GM12878 (cell line): ENCODE measurements around the gene EPHA4. TPM values are rescaled to one million over a fixed set of nuclear protein-coding genes. Genes with fewer than 3 reads are reported as not detected.

Experiments
- ATAC-seq: fragments of 200-7000 bp; cut with Tn5 transposase; 3 replicates; pipeline ENCODE4 v1.9.1; 2020; ENCODE audit warnings: mild to moderate bottlenecking, moderate library complexity
- BruUV-seq: library from RNA; stranded (reverse); fragments of 400-500 nt; replicated peaks from 2 replicates; lab custom pipeline; 2021; lab: Mats Ljungman, UMichigan
- CTCF ChIA-PET: fragments of 300-600 bp; sonication (Branson Sonifier 250); formaldehyde crosslinking; extraction: SDS; loops from one replicate; lab custom pipeline; 2021; ENCODE audit warnings: inconsistent platforms; lab: Yijun Ruan, JAX
- POLR2A ChIA-PET: fragments of 350-600 bp; formaldehyde crosslinking; extraction: SDS; loops from one replicate; lab custom pipeline; 2021; ENCODE audit warnings: inconsistent platforms; lab: Charles Lee
- RAD21 ChIA-PET: fragments of 300-600 bp; sonication (Branson Sonifier 250); formaldehyde crosslinking; loops from one replicate; lab custom pipeline; 2023; ENCODE audit warnings: antibody characterized with exemption; ENCODE audit not compliant: unreplicated experiment; lab: Charles Lee
- SMC1A ChIA-PET: fragments of 300-600 bp; sonication (Branson Sonifier 250); formaldehyde crosslinking; loops from one replicate; lab custom pipeline; 2023; ENCODE audit not compliant: unreplicated experiment, uncharacterized antibody; lab: Charles Lee
- DNase-seq: peaks from one replicate; pipeline ENCODE4 v3.0.0-alpha.2; 2011; ENCODE audit warnings: low read depth, low spot score
- FAIRE-seq: peaks from 3 replicates; lab custom pipeline; 2011; peaks lifted over from hg19 to GRCh38; lab: Jason Lieb, UNC
- H2AFZ ChIP-seq: 2 replicates; pipeline ENCODE4 v1.6.0; 2011; ENCODE audit warnings: low read depth, low read length, control low read depth; ENCODE audit not compliant: control insufficient read depth
- H3K27ac ChIP-seq: 2 replicates; pipeline ENCODE4 v1.5.1; 2011; ENCODE audit warnings: control low read depth; ENCODE audit not compliant: control insufficient read depth, insufficient read depth
- H3K27me3 ChIP-seq, 2 experiments: replicated peaks in 1 of 2; 2 replicates each; pipeline versions ENCODE4 v1.6.0 to v1.6.1; 2011; ENCODE audit warnings: low read length in 1 of 2; ENCODE audit not compliant: control insufficient read depth in 2 of 2, insufficient read depth in 2 of 2
- H3K36me3 ChIP-seq, 2 experiments: 2 replicates each; pipeline ENCODE4 v1.5.1; 2011; ENCODE audit warnings: low read length in 1 of 2; ENCODE audit not compliant: control insufficient read depth in 2 of 2, insufficient read depth in 2 of 2
- H3K4me1 ChIP-seq: 2 replicates; pipeline ENCODE4 v1.6.1; 2011; ENCODE audit warnings: mild to moderate bottlenecking, low read length, moderate library complexity, mixed read lengths; ENCODE audit not compliant: control insufficient read depth, insufficient read depth
- H3K4me2 ChIP-seq: 2 replicates; pipeline ENCODE4 v1.6.0; 2011; ENCODE audit warnings: control low read depth; ENCODE audit not compliant: control insufficient read depth, insufficient read depth
- H3K4me3 ChIP-seq: fragments of 200-600 bp; sonication (generic); 2 replicates; pipeline ENCODE4 v1.5.1; 2016
- H3K79me2 ChIP-seq: 2 replicates; pipeline ENCODE4 v1.6.0; 2011; ENCODE audit warnings: low read length; ENCODE audit not compliant: control insufficient read depth, insufficient read depth
- H3K9ac ChIP-seq: 2 replicates; pipeline ENCODE4 v1.8.0; 2011; ENCODE audit warnings: low read length, control low read depth, mixed read lengths; ENCODE audit not compliant: control insufficient read depth, insufficient read depth
- H3K9me3 ChIP-seq: replicated peaks from 3 replicates; pipeline ENCODE4 v1.5.1; 2011; ENCODE audit warnings: mild to moderate bottlenecking, low read length; ENCODE audit not compliant: control insufficient read depth, insufficient read depth
- H4K20me1 ChIP-seq: 2 replicates; pipeline ENCODE4 v1.6.0; 2011; ENCODE audit not compliant: control insufficient read depth, insufficient read depth
- ATF7 ChIP-seq: fragments of 450-650 bp; IDR thresholded peaks from 2 replicates; pipeline ENCODE4 v1.6.1; 2016; ENCODE audit warnings: low read depth, mild to moderate bottlenecking
- SPI1 ChIP-seq: IDR thresholded peaks from 2 replicates; pipeline ENCODE4 v1.6.1; 2011; ENCODE audit warnings: low read depth, mild to moderate bottlenecking, low read length, moderate library complexity, borderline replicate concordance; ENCODE audit not compliant: insufficient read depth
- ZBTB11 ChIP-seq: fragments of 450-650 bp; formaldehyde crosslinking; IDR thresholded peaks from 2 replicates; pipeline ENCODE4 v1.5.0; 2022; ENCODE audit warnings: mild to moderate bottlenecking, missing genetic modification characterization
- WGBS: methylation state at CpG from one replicate; pipeline ENCODE4 v1.1.6; 2016; ENCODE audit warnings: low lambda C conversion rate; ENCODE audit not compliant: insufficient replicate concordance, insufficient coverage; ENCODE audit errors: missing lambda C conversion rate; 5-methylcytosine and 5-hydroxymethylcytosine counted together
- in situ Hi-C: fragments of 300-500 bp; cut with MboI; formaldehyde crosslinking; loops from 9 replicates; pipeline ENCODE4 v1.14.3; 2018; ENCODE audit warnings: mixed read lengths
- intact Hi-C: fragments of 100-400 bp; cut with micrococcal nuclease; formaldehyde crosslinking; loops from one replicate; pipeline ENCODE4 v1.14.2; 2022; ENCODE audit not compliant: unreplicated experiment
- polyA plus RNA-seq, 11 experiments: library from polyadenylated mRNA; depleted of rRNA in 4 of 11; unstranded in 6 of 11; stranded (reverse) in 5 of 11; fragments of >200 nt; fragmentation: Nextera tagmentation in 4 of 11; fragmentation: Illumina TruSeq in 1 of 11; extraction: Ambion mirVana in 4 of 11; extraction: Trizol in 1 of 11; gene quantifications; 1 replicate in 1 of 11; 2 replicates in 10 of 11; pipeline versions ENCODE4 v1.2.1 to v1.2.3, GENCODE V29; 2011 to 2016; ENCODE audit warnings: inconsistent platforms in 2 of 11, missing spikeins in 2 of 11, low read depth in 1 of 11
- total RNA-seq, 4 experiments: library from RNA; depleted of rRNA in 3 of 4; stranded (reverse); fragments of >200 nt in 3 of 4; fragmentation: Illumina TruSeq in 1 of 4; extraction: Trizol in 1 of 4; gene quantifications; 2 replicates each; pipeline versions ENCODE4 v1.2.1 to v1.2.3, GENCODE V29; 2013 to 2021

EPHA4 gene
- total and polyA plus RNA-seq, 10 of the 15 experiments (the other 5 are each of a cell fraction or from before 2014, with no cell fraction given): 0.06 to 1.5 (median 0.33) TPM; not detected in 1

GRCh38 chr2:221486106-221486505 is 86.0 kb downstream of the EPHA4 start:
- WGBS: 54% methylated on average over 4 of the region's 4 CpGs
- in situ Hi-C loops: no loop called here
- intact Hi-C loops: no loop called here

More at GRCh38 chr2:221486106-221486505, 86.0 kb downstream of the EPHA4 start:
- Histone ChIP-seq H3K4me2 (no peak overlapping the region), H3K27me3 (no peaks in the 10 kb centered on the region), H3K36me3 (no peaks in the 10 kb centered on the region), H3K4me3 (no peak overlapping the region), H3K4me1 (no peaks in the 10 kb centered on the region), H3K79me2 (no peaks in the 10 kb centered on the region), H2AFZ (no peak overlapping the region), H3K9me3 (no peaks in the 10 kb centered on the region), H3K27ac (no peak overlapping the region), H3K9ac (no peak overlapping the region), H4K20me1 (no peaks in the 10 kb centered on the region)
- ChIA-PET RAD21 (no interaction called here), SMC1A (interaction anchor here (1.0 kb wide), 1 partner anchor 15 kb away, joined by 3 read pairs; no protein-coding TSS in a partner anchor), CTCF (no interaction called here), POLR2A (no interaction called here)
- ATAC-seq (peak; percentile 93), DNase-seq (no peak), FAIRE-seq (no peak)
- peak; percentile 45; the same call in 1 of the 2 replicates for TF ChIP-seq ATF7
- TF ChIP-seq ZBTB11 (CRISPR knock-in tag): no peak
- TF ChIP-seq SPI1: peak; percentile 63; the same call in 1 of the 2 replicates
- no TSS peak for BruUV-seq
